Measurements from ENCODE around the gene CFAP97D2.

Gene CFAP97D2

DNA sequence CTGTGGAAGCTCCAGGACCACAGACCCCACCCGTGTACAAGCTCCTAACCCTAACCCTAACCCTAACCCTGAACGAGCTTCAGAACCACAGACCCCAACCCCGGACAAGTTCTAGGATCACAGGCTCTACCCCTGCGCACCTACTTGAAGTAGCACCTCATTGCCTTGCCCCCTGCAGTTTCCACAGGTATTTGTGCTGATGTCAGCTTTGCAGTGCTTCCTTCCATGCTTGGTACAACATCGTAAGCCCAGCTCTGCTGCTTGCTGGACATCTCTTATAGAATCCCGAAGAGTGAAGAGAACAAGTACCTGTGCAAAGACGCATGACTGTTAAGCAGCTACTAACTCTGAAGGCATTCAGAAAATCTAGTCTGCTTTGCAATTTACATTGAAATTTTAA is 34.9 kb downstream of the CFAP97D2 start:
- Mint-ChIP-seq H3K4me1 (ENCODE audit: low read depth) (no peaks in the 10 kb centered on the region), H3K36me3 (ENCODE audit: low read depth) (no peaks in the 10 kb centered on the region), H3K27ac (no peak overlapping the region)

DNA sequence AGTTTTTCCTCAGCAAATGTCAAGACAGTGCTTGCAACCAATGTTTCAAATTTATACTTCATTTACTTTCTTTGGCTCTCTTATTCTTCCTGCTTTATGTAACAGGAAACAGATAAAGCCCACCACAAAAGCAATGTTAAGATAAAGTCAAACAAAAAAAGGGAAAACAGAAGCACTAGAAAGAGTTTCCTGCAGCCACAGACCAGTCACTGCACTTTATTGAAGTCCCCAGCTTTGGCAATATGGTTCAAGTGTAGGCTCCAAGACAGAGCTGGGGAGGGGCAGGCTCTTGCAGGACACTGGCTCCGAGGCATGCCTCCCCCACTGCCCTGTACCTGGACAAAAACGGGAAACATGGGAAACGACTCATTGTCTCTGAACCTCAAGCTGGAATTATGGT is 40.3 kb downstream of the CFAP97D2 start:
- H3K36me3 Mint-ChIP-seq (ENCODE audit: low read depth): no peaks in the 10 kb centered on the region
- no peak overlapping the region for H3K4me3 Mint-ChIP-seq
- H3K27ac Mint-ChIP-seq: no peak overlapping the region
- H3K27me3 Mint-ChIP-seq (ENCODE audit: low read depth): peaks cover 39% of the 10 kb centered on the region
- no peak for DNase-seq (ENCODE audit: low spot score)
- H3K9me3 Mint-ChIP-seq: no peaks in the 10 kb centered on the region
- H3K4me1 Mint-ChIP-seq (ENCODE audit: low read depth): peaks cover 18% of the 10 kb centered on the region

More for the DNA sequence above, 34.9 kb downstream of the CFAP97D2 start:
- Mint-ChIP-seq H3K27me3 (ENCODE audit: low read depth) (peaks cover 38% of the 10 kb centered on the region), H3K4me3 (no peak overlapping the region), H3K9me3 (no peaks in the 10 kb centered on the region)
- no peak for DNase-seq (ENCODE audit: low spot score)

DNA sequence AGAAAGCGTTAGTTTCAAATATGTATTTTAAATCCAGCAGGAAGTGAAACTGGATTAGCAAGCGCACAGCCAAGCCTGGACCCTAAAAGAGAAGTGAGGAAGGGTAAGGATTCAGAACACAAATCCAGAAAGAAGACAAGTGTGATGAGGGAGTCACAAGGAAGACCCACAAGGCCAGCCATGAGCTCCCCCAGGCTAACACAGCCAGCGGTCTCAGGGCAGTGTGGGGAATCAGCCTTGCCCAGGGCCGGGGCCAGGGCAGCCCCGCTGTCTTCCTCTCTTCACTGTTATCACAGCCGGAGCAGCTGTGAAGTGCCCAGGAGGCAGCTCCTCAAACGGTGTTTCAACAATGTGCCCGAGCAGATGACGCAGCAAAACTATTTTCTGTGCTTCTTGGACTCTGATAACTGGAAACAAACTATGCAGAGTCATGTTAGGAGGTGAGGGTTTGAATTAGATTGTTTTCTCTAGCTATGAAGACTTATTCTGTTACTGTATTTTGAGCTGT is 43.5 kb downstream of the CFAP97D2 start:
- Mint-ChIP-seq H3K9me3 (no peaks in the 10 kb centered on the region), H3K36me3 (ENCODE audit: low read depth) (no peaks in the 10 kb centered on the region), H3K27me3 (ENCODE audit: low read depth) (peaks cover 27% of the 10 kb centered on the region), H3K4me1 (ENCODE audit: low read depth) (peaks cover 36% of the 10 kb centered on the region), H3K4me3 (no peak overlapping the region), H3K27ac (no peak overlapping the region)
- DNase-seq (ENCODE audit: low spot score): no peak

DNA sequence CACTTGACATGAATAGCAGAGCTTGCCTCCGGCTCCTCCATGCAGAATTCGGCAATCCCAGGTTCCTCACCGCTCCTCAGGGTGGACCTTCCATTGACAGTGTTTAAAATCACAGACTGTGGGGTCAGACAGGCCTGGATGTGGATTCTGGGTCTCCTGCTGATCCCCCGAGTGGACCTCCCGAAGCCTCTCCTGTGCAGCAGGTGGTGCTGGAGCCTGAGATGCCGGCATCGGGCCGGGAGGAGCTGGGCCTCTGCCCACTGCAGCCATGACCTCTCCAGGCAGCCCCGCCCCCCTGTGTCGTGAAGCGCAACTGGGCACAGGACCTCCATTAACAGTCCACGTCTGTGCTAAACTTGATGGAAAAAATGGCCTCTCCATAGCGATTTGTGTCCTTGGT is 45.1 kb downstream of the CFAP97D2 start:
- DNase-seq (ENCODE audit: low spot score): no peak
- Mint-ChIP-seq H3K4me1 (ENCODE audit: low read depth) (peaks cover 36% of the 10 kb centered on the region), H3K4me3 (no peak overlapping the region), H3K9me3 (no peaks in the 10 kb centered on the region), H3K27ac (no peak overlapping the region), H3K36me3 (ENCODE audit: low read depth) (no peaks in the 10 kb centered on the region), H3K27me3 (ENCODE audit: low read depth) (peaks cover 16% of the 10 kb centered on the region)

DNA sequence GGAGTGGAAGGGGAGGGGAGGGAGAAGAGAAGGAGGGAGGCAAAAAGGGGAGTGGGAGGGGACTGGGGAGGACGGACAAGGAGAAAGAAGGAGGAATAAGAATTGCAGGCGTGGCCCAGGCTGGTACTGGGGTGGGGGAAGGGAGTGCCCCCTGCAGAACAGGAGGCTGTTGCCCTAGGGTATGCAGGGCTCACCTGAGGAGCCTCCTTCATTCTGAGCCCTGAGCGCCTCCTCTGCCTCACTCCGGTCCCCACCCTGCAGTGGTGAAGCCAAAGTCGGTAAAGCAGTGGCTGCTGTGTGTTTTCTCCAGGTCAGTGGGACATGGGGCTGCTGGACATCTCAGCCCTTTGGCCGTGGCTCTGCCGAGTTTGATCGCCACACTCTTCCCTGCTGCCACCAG is 46.6 kb downstream of the CFAP97D2 start:
- DNase-seq (ENCODE audit: low spot score): no peak
- H3K36me3 Mint-ChIP-seq (ENCODE audit: low read depth): no peaks in the 10 kb centered on the region
- peaks cover 22% of the 10 kb centered on the region for H3K27me3 Mint-ChIP-seq (ENCODE audit: low read depth)
- peaks cover 29% of the 10 kb centered on the region for H3K4me1 Mint-ChIP-seq (ENCODE audit: low read depth)
- H3K9me3 Mint-ChIP-seq: no peaks in the 10 kb centered on the region
- no peak overlapping the region for H3K4me3 Mint-ChIP-seq
- H3K27ac Mint-ChIP-seq: no peak overlapping the region

DNA sequence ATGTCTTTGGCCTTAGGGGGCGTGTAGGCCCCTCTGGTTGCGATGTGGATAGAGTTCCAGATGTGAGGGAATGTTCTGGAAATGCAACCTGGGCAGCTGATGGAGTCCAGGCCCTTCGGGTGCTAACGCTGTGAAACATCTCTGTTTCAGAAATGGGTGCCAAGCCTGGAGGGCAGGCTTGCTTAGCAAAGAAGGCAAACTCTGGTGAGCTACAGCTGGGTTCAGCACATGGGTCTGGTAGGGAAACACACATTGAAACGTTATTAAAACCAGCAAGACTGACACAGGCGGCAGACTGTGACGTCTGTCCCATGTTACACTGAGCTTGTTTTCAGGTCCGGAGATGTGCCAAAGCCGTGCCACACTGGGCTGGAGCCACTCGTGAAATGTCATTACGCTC is 47.0 kb downstream of the CFAP97D2 start:
- Mint-ChIP-seq H3K9me3 (no peaks in the 10 kb centered on the region), H3K36me3 (ENCODE audit: low read depth) (no peaks in the 10 kb centered on the region), H3K27me3 (ENCODE audit: low read depth) (peaks cover 24% of the 10 kb centered on the region), H3K4me1 (ENCODE audit: low read depth) (peaks cover 29% of the 10 kb centered on the region), H3K4me3 (no peak overlapping the region), H3K27ac (no peak overlapping the region)
- DNase-seq (ENCODE audit: low spot score): no peak

DNA sequence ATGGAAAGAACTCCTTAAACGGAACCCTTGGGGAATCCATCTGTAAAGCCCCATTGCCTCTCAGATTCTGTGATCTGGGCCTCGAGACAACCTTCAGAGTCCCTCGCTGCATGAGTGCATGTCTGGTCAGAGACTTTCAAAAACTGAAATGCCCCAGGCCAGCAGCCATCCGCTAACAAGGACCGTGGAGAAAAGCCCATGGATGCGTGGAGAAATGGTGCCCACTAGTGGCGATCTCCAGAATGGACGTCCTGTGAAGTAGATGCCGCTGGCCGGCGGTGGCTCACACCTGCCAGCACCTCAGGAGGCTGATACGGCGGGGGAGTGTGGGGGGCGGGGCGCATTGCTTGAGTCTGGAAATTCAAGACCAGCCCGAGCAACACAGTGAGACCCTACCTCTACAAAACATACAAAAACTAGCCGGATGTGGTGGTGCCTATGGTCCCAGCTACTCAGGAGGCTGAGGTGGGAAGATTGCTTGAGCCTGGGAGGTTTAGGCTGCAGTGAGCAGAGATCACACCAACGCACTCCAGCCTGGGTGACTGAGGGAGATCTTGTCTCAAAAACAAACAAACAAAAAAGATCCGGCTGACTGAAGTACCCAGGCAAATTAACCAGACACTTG is 47.8 kb downstream of the CFAP97D2 start:
- H3K27ac Mint-ChIP-seq: no peak overlapping the region
- DNase-seq (ENCODE audit: low spot score): peak; percentile 74
- no peaks in the 10 kb centered on the region for H3K9me3 Mint-ChIP-seq
- H3K4me3 Mint-ChIP-seq: no peak overlapping the region
- peaks cover 24% of the 10 kb centered on the region for H3K27me3 Mint-ChIP-seq (ENCODE audit: low read depth)
- H3K36me3 Mint-ChIP-seq (ENCODE audit: low read depth): no peaks in the 10 kb centered on the region
- peaks cover 24% of the 10 kb centered on the region for H3K4me1 Mint-ChIP-seq (ENCODE audit: low read depth)

DNA sequence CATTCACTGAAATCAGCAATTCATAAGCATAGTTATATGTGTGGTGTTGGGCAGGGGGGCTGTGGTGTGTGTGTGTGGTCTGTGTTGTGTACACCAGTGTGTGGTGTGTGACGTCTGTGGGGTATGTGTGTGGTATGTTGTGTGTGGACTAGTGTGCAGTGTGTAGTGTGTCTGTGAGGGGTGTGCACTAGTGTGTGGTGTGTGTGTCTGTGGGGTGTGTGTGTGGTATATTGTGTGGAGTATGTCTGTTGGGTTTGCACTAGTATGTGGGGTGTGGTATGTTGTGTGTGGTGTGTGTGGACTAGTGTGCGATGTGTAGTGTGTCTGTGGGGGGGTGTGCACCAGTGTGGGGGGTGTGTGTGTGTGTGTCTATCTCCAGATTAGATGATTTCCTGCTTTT is 48.5 kb downstream of the CFAP97D2 start:
- Mint-ChIP-seq H3K9me3 (no peaks in the 10 kb centered on the region), H3K27me3 (ENCODE audit: low read depth) (peaks cover 21% of the 10 kb centered on the region), H3K4me1 (ENCODE audit: low read depth) (peaks cover 19% of the 10 kb centered on the region), H3K36me3 (ENCODE audit: low read depth) (no peaks in the 10 kb centered on the region), H3K27ac (no peak overlapping the region), H3K4me3 (no peak overlapping the region)
- DNase-seq (ENCODE audit: low spot score): no peak

DNA sequence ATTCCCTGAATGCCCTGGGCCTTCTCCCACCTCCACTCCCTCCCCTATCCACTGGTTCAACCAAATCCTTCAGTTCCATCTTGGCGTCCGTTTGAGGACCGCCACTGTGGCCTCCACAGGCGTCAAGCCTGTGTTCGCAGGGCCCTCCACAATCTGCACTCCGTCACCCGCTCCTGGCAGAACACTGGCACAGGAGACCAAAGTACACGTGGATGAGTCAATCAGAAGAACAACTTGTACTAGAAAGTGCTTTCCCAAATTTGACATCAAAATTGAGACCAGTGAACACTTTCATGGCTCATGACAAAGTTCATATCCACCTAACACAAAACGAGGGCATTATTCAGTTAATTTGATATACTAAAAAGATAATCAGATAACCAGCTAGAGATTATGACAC is 49.1 kb downstream of the CFAP97D2 start:
- DNase-seq (ENCODE audit: low spot score): no peak
- Mint-ChIP-seq H3K27me3 (ENCODE audit: low read depth) (peaks cover 21% of the 10 kb centered on the region), H3K4me1 (ENCODE audit: low read depth) (peaks cover 19% of the 10 kb centered on the region), H3K4me3 (no peak overlapping the region), H3K27ac (no peak overlapping the region), H3K36me3 (ENCODE audit: low read depth) (no peaks in the 10 kb centered on the region), H3K9me3 (no peaks in the 10 kb centered on the region)

DNA sequence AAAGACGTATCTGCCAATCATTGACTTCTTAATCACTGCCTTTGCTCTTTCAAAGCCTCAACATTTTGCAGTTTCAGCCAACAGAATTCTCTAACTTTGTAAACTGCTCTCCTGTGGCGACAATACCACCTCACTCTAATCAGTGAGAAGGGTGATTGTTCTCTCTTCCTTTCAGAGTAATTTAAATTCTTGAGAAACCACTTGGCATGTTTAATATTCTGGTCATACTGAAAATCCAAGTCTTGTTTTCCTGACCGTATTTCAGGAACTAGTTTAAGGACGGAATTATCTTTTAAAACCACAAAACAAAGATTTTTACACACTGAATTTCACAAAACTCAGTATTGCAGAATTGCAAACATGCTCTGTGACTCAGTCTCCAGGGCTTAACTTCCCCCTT is 50.4 kb downstream of the CFAP97D2 start:
- peaks cover 21% of the 10 kb centered on the region for H3K27me3 Mint-ChIP-seq (ENCODE audit: low read depth)
- H3K27ac Mint-ChIP-seq: no peak overlapping the region
- no peaks in the 10 kb centered on the region for H3K36me3 Mint-ChIP-seq (ENCODE audit: low read depth)
- H3K4me3 Mint-ChIP-seq: no peak overlapping the region
- DNase-seq (ENCODE audit: low spot score): no peak
- H3K4me1 Mint-ChIP-seq (ENCODE audit: low read depth): peaks cover 22% of the 10 kb centered on the region
- no peaks in the 10 kb centered on the region for H3K9me3 Mint-ChIP-seq

DNA sequence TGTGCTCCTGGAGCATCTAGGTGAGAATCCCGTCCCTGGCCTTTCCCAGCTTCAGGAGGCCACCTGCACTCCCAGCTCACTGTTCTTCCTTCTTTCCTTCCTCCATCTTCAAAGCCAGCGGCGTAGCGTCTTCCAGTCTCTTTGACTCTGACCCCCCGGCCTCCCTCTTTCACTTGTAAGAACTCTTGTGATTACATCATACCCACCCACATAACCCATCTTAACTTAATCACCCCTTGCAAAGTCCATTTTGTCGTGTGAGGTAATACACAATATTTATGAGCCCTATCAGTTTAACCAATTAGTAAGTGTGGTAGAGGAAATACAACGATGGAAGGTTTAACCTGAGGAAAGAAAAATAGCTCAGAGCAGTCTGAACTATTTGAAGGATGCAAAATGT is 51.1 kb downstream of the CFAP97D2 start:
- no peaks in the 10 kb centered on the region for H3K9me3 Mint-ChIP-seq
- H3K4me3 Mint-ChIP-seq: no peak overlapping the region
- H3K4me1 Mint-ChIP-seq (ENCODE audit: low read depth): peaks cover 18% of the 10 kb centered on the region
- H3K27me3 Mint-ChIP-seq (ENCODE audit: low read depth): peaks cover 17% of the 10 kb centered on the region
- DNase-seq (ENCODE audit: low spot score): no peak
- H3K36me3 Mint-ChIP-seq (ENCODE audit: low read depth): no peaks in the 10 kb centered on the region
- H3K27ac Mint-ChIP-seq: no peak overlapping the region

DNA sequence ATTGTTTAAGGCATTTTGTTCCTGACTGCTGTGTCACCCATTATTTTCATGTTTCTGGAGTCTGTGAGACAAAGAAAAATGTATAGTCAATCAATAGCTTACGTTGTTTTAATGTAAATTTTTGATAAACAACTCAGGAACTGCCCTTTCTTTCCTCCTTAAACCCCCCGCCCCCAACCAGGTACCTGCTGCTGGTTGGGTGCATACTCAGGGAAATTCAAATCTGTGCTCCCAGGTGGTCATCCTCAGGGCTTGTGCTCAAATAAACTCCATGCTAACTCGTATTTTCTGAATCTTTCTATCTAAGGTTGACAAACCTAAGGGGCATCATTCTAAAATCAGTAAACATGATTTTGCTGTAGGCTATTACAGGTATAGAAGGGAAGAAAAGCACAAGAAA is 51.5 kb downstream of the CFAP97D2 start:
- DNase-seq (ENCODE audit: low spot score): no peak
- peaks cover 20% of the 10 kb centered on the region for H3K4me1 Mint-ChIP-seq (ENCODE audit: low read depth)
- H3K4me3 Mint-ChIP-seq: no peak overlapping the region
- H3K36me3 Mint-ChIP-seq (ENCODE audit: low read depth): no peaks in the 10 kb centered on the region
- H3K9me3 Mint-ChIP-seq: no peaks in the 10 kb centered on the region
- H3K27me3 Mint-ChIP-seq (ENCODE audit: low read depth): peaks cover 17% of the 10 kb centered on the region
- H3K27ac Mint-ChIP-seq: no peak overlapping the region

DNA sequence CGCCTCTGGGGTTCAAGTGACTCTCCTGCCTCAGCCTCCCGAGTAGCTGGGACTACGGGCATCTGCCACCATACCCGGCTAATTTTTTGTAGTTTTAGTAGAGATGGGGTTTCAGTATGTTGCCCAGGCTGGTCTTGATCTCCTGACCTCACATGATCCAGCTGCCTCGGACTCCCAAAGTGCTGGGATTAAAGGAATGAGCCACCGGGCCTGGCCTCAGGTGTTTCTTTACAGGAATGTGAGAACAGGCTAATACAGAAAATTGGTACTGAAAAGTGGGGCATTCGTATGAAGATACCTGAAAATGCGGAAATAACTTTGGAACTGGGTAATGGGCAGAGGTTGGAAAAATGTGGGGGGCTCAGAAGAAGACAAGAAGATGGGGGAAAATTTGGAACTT is 52.8 kb downstream of the CFAP97D2 start:
- no peak for DNase-seq (ENCODE audit: low spot score)
- peaks cover 17% of the 10 kb centered on the region for H3K27me3 Mint-ChIP-seq (ENCODE audit: low read depth)
- peaks cover 16% of the 10 kb centered on the region for H3K4me1 Mint-ChIP-seq (ENCODE audit: low read depth)
- H3K36me3 Mint-ChIP-seq (ENCODE audit: low read depth): peaks cover 6% of the 10 kb centered on the region
- no peaks in the 10 kb centered on the region for H3K9me3 Mint-ChIP-seq
- no peak overlapping the region for H3K4me3 Mint-ChIP-seq
- no peak overlapping the region for H3K27ac Mint-ChIP-seq

DNA sequence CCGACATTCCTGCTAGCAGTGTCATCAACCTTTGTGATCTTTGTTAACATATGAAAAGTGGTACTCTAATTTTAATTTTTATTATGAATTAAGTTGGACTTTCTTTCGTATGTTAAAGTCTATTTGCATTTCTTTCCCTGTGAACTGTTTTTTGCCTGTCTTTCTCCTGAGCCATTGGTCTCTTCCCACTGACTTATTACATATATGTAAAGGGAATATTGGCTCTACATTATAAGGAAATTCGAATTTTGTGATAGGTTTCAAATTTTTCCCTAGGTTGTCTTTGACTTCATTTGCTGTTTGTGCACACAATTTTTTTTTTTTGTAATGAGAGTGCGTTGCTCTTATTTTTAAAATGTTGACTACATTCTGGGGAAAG is 55.2 kb downstream of the CFAP97D2 start:
- Mint-ChIP-seq H3K36me3 (ENCODE audit: low read depth) (peaks cover 21% of the 10 kb centered on the region), H3K4me3 (peak overlapping the region; percentile 84), H3K9me3 (no peaks in the 10 kb centered on the region)

More for the DNA sequence above, 55.2 kb downstream of the CFAP97D2 start:
- peaks cover 18% of the 10 kb centered on the region for H3K4me1 Mint-ChIP-seq (ENCODE audit: low read depth)
- no peak for DNase-seq (ENCODE audit: low spot score)
- peaks cover 12% of the 10 kb centered on the region for H3K27me3 Mint-ChIP-seq (ENCODE audit: low read depth)
- peak overlapping the region; percentile 76 for H3K27ac Mint-ChIP-seq

Measured in T-helper 2 cell treated with Interferon-gamma antibody and Interleukin-4, amounts not matched to agents 5 μg/mL and 100 μg/mL, for 36 hours (primary cell).